Measurements from ENCODE around the gene ITGB1BP1. TPM values are rescaled to one million over a fixed set of nuclear protein-coding genes. Genes with fewer than 3 reads are reported as not detected.

Gene ITGB1BP1
- total and polyA plus RNA-seq, 10 of the 15 experiments (the other 5 are each of a cell fraction or from before 2014, with no cell fraction given), result 50.2 to 273 (median 97.2) TPM

- H3K9me3 ChIP-seq (replicated peaks; ENCODE audit: control insufficient read depth, insufficient read depth, low read length), result no peaks in the 10 kb centered on the region
- TF ChIP-seq MTA3 (IDR thresholded peaks at IDR 0.05; ENCODE audit: borderline replicate concordance, low read length) (no peak), PKNOX1 (IDR thresholded peaks at IDR 0.05) (no peak), FOXK2 (IDR thresholded peaks at IDR 0.05) (no peak), MYB (IDR thresholded peaks at IDR 0.05; ENCODE audit: borderline replicate concordance, low read depth, low read length) (no peak), RBBP5 (conservative IDR thresholded peaks at IDR 0.05) (no peak), MLLT1 (IDR thresholded peaks at IDR 0.05) (no peak), GABPA (IDR thresholded peaks at IDR 0.05; ENCODE audit: low read depth) (no peak), IKZF1 (conservative IDR thresholded peaks at IDR 0.05) (no peak), CREB1 (IDR thresholded peaks at IDR 0.05; ENCODE audit: low read depth) (no peak), ZNF274 (IDR thresholded peaks at IDR 0.05; ENCODE audit: insufficient read depth, insufficient read length) (no peak), ETV6 (conservative IDR thresholded peaks at IDR 0.05 in 1 of 2, IDR thresholded peaks at IDR 0.05 in 1 of 2; ENCODE audit: borderline replicate concordance in 1 of 2, low read depth in 1 of 2) (no peak), YBX1 (IDR thresholded peaks at IDR 0.05) (no peak), ATF2 (IDR thresholded peaks at IDR 0.05; ENCODE audit: low read length) (no peak), NFYA (IDR thresholded peaks at IDR 0.05; ENCODE audit: borderline replicate concordance, low read depth, low read length) (no peak), NR2F1 (conservative IDR thresholded peaks at IDR 0.05) (no peak), BCL11A (IDR thresholded peaks at IDR 0.05; ENCODE audit: low read depth, low read length) (no peak), IRF3 (IDR thresholded peaks at IDR 0.05) (no peak), RELA (IDR thresholded peaks at IDR 0.05; ENCODE audit: borderline replicate concordance, partially characterized antibody) (no peak), MYC (IDR thresholded peaks at IDR 0.05; ENCODE audit: insufficient read depth, insufficient read length, insufficient replicate concordance, low read length, severe bottlenecking) (no peak), ZSCAN29 (IDR thresholded peaks at IDR 0.05) (no peak)
- 96% methylated on average over 6 of the region's 6 CpGs for WGBS (ENCODE audit: insufficient coverage, insufficient replicate concordance, low lambda C conversion rate, missing lambda C conversion rate)
- no peak overlapping the region for H3K9ac ChIP-seq (ENCODE audit: control insufficient read depth, insufficient read depth, low read length)
- DNase-seq (ENCODE audit: low read depth, low spot score) (no peak), ATAC-seq (no peak), FAIRE-seq (no peak)
- no peak overlapping the region for H3K27ac ChIP-seq (ENCODE audit: control insufficient read depth, insufficient read depth)
- in situ Hi-C loops (cut with MboI), result no loop called here
- peaks cover 3 to 17% of the 10 kb centered on the region in 2 experiments; a peak in 2 of 4 replicates for H3K36me3 ChIP-seq (ENCODE audit: control insufficient read depth in 2 of 2, insufficient read depth in 2 of 2, low read length in 1 of 2)
- no peaks in the 10 kb centered on the region for H4K20me1 ChIP-seq (ENCODE audit: control insufficient read depth, insufficient read depth)
- SMC1A ChIA-PET (ENCODE audit: uncharacterized antibody, unreplicated experiment), result interaction anchor here (1.0 kb wide), 1 partner anchor 8 kb away, joined by 3 read pairs; no protein-coding TSS in a partner anchor
- no peak overlapping the region for H3K4me2 ChIP-seq (ENCODE audit: control insufficient read depth, insufficient read depth)
- no peaks in the 10 kb centered on the region for H3K4me1 ChIP-seq (ENCODE audit: control insufficient read depth, insufficient read depth, low read length)
- intact Hi-C loops (cut with micrococcal nuclease; ENCODE audit: unreplicated experiment), result no loop called here
- no TSS peak for BruUV-seq (replicated peaks)
- no peaks in the 10 kb centered on the region for H3K27me3 ChIP-seq (replicated peaks in 1 of 2; ENCODE audit: control insufficient read depth in 2 of 2, insufficient read depth in 2 of 2, low read length in 1 of 2)
- POLR2A ChIA-PET, result no interaction called here
- H2AFZ ChIP-seq (ENCODE audit: control insufficient read depth, low read depth, low read length), result no peak overlapping the region
- H3K4me3 ChIP-seq, result no peak overlapping the region
- no peaks in the 10 kb centered on the region for H3K79me2 ChIP-seq (ENCODE audit: control insufficient read depth, insufficient read depth, low read length)
- CTCF ChIA-PET, result no interaction called here
- RAD21 ChIA-PET (ENCODE audit: unreplicated experiment), result no interaction called here
Measured at GRCh38 chr2:9462886-9463697, 39.8 kb upstream of the ITGB1BP1 start.

Measured in GM12878 (cell line).